ENCODE data around the gene CCNL2.
A peak's percentile ranks its signal among the peaks of the same experiment; 100 is the strongest.
"Not testable (repeated sequence)": the region's sequence is repeated elsewhere in the genome, so short reads cannot be mapped to it uniquely, and the experiment has no call there.

CCNL2 gene

DNA sequence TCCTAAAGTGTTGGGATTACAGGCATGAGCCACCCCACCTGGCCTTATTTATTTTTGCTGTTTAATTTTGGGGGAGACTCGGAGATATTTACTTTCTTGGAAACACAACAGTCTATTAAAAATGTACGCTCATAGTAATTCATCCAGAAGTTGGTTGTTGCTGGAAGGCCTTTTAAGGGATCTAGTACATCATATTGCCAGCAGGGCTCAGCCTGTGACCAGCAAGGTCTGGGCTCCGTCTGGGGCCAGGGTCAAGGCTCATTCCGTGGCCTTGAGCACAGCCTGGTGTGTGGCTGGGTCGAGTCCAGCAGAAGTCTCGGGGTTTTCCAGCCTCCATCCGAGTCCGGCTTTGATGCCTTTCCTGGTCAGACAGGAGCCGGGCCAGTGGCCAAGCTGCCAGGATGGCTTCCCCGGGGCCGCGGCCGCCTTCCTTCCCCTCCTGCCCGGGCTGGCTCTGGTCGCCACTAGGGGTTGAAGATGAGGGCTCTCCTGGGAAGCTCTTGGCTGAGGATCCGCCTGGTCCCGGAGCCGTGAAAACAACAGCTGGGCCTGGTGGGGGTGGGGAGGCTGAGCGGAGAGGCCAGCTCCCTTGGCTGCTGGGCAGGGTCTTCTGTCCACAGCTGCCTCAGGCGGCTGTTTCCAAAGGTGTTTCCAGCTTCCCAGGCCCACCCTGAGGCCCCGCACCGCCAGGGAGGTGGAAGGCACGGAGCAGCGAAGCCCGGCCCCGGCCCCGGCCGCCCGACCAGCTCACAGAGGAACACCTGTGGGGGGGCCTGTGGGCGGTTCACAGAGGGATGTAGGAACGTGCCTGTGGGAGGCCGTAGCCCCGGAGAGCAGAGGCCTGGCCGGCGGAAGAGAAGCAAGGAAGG is 31.2 kb upstream of the CCNL2 start:
- Histone ChIP-seq H3K36me3 (replicated peaks in 1 of 2; ENCODE audit: control insufficient read depth in 2 of 2, insufficient read depth in 2 of 2, low read length in 2 of 2) (no peaks in the 10 kb centered on the region), H2BK12ac (ENCODE audit: low read length) (no peak overlapping the region), H3K9ac (ENCODE audit: low read depth, low read length, poor library complexity) (no peak overlapping the region), H3K23ac (ENCODE audit: low read depth, low read length, poor library complexity) (no peak overlapping the region), H3K4me1 (ENCODE audit: control insufficient read depth in 2 of 2, insufficient read depth in 1 of 2, low read depth in 1 of 2, low read length in 2 of 2) (peaks cover 51 to 67% of the 10 kb centered on the region in 2 donors), H2BK5ac (ENCODE audit: low read length) (no peak overlapping the region), H4K8ac (ENCODE audit: low read depth, low read length) (no peak overlapping the region), H2BK120ac (ENCODE audit: low read depth, low read length) (peak overlapping the region; percentile 48), H2AFZ (ENCODE audit: low read length) (peak overlapping the region; percentile 64), H3K4ac (ENCODE audit: low read length) (no peak overlapping the region), H3K9me3 (replicated peaks in 1 of 2; ENCODE audit: control insufficient read depth in 2 of 2, insufficient read depth in 1 of 2, low read depth in 1 of 2, low read length in 2 of 2) (peaks cover 0 to 3% of the 10 kb centered on the region in 2 donors), H2AK5ac (ENCODE audit: low read depth, low read length) (peak overlapping the region; percentile 98), H3K79me1 (ENCODE audit: low read depth, low read length) (peaks cover 1% of the 10 kb centered on the region), H3K14ac (ENCODE audit: low read length) (peak overlapping the region; percentile 33), H3K4me3 (ENCODE audit: low read length in 2 of 2) (no peak overlapping the region), H4K91ac (ENCODE audit: low read depth, low read length, poor library complexity) (no peak overlapping the region), H3K27ac (replicated peaks; ENCODE audit: low read length) (no peak overlapping the region), H3K27me3 (ENCODE audit: control insufficient read depth in 3 of 3, insufficient read depth in 3 of 3, low read depth in 1 of 3, low read length in 3 of 3) (peaks cover 0 to 8% (median 0%) of the 10 kb centered on the region in 3 experiments), H3K18ac (ENCODE audit: low read length) (peak overlapping the region; percentile 89), H2BK15ac (ENCODE audit: low read length) (peak overlapping the region; percentile 68), H3K4me2 (ENCODE audit: insufficient read depth, low read length, poor library complexity, severe bottlenecking) (no peak overlapping the region)
- WGBS, 2 donors (ENCODE audit: extremely low coverage in 2 of 2, insufficient read length in 2 of 2, insufficient replicate concordance in 1 of 2) = no CpG with 5 or more reads among the region's 35 CpGs
- no peak for DNase-seq (ENCODE audit: low spot score)

DNA sequence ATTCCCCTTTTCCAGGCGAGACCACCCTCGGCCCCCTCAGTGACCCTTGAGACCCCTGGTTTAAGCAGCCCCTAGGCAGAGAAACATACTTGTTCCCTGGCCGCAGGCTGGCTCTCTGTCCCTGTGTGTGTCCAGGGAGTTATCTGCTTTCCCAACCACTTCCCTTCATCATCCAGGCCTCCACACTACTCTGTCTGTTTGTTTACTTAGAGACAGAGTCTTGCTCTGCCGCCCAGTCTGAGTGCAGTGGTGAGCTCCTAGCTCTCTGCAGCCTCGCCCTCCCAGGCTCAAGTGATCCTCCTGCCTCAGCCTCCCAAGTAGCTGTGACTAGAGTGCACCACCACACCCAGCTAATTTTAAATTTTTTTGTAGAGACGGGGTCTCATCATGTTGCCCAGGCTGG is 30.5 kb upstream of the CCNL2 start:
- Histone ChIP-seq H4K91ac (ENCODE audit: low read depth, low read length, poor library complexity) (no peak overlapping the region), H3K36me3 (replicated peaks in 1 of 2; ENCODE audit: control insufficient read depth in 2 of 2, insufficient read depth in 2 of 2, low read length in 2 of 2) (no peaks in the 10 kb centered on the region), H3K4me2 (ENCODE audit: insufficient read depth, low read length, poor library complexity, severe bottlenecking) (no peak overlapping the region), H3K9ac (ENCODE audit: low read depth, low read length, poor library complexity) (no peak overlapping the region), H3K4ac (ENCODE audit: low read length) (no peak overlapping the region), H3K27me3 (ENCODE audit: control insufficient read depth in 3 of 3, insufficient read depth in 3 of 3, low read depth in 1 of 3, low read length in 3 of 3) (peaks cover 0 to 1% (median 0%) of the 10 kb centered on the region in 3 experiments), H3K9me3 (replicated peaks in 1 of 2; ENCODE audit: control insufficient read depth in 2 of 2, insufficient read depth in 1 of 2, low read depth in 1 of 2, low read length in 2 of 2) (peaks cover 0 to 3% of the 10 kb centered on the region in 2 donors), H2BK120ac (ENCODE audit: low read depth, low read length) (no peak overlapping the region), H3K79me1 (ENCODE audit: low read depth, low read length) (peaks cover 1% of the 10 kb centered on the region), H3K14ac (ENCODE audit: low read length) (no peak overlapping the region), H2AK5ac (ENCODE audit: low read depth, low read length) (peak overlapping the region; percentile 66), H2BK12ac (ENCODE audit: low read length) (no peak overlapping the region), H3K4me1 (ENCODE audit: control insufficient read depth in 2 of 2, insufficient read depth in 1 of 2, low read depth in 1 of 2, low read length in 2 of 2) (peaks cover 45 to 62% of the 10 kb centered on the region in 2 donors), H4K8ac (ENCODE audit: low read depth, low read length) (no peak overlapping the region), H2AFZ (ENCODE audit: low read length) (no peak overlapping the region), H3K27ac (replicated peaks; ENCODE audit: low read length) (no peak overlapping the region), H2BK5ac (ENCODE audit: low read length) (no peak overlapping the region), H3K23ac (ENCODE audit: low read depth, low read length, poor library complexity) (no peak overlapping the region), H2BK15ac (ENCODE audit: low read length) (no peak overlapping the region), H3K18ac (ENCODE audit: low read length) (peak overlapping the region; percentile 45), H3K4me3 (ENCODE audit: low read length in 2 of 2) (no peak overlapping the region)
- DNase-seq (ENCODE audit: low spot score) = no peak
- no CpG with 5 or more reads among the region's 6 CpGs for WGBS, 2 donors (ENCODE audit: extremely low coverage in 2 of 2, insufficient read length in 2 of 2, insufficient replicate concordance in 1 of 2)

DNA sequence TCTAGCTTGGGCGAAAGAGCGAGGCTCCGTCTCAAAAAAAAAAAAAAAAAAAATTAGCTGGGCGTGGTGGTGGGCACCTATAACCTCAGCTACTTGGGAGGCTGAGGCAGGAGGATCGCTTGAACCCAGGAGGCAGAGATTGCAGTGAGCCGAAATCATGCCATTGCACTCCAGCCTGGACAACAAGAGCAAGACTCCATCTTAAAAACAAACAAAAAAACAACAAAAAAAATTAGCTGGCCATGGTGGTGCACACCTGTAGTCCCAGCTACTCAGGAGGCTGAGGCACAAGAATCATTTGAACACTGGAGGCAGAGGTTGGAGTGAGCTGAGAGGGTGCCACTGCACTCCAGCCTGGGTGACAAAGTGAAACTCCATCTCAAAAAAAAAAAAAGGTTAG is 29.8 kb upstream of the CCNL2 start:
- H2BK12ac ChIP-seq (ENCODE audit: low read length); H3K23ac ChIP-seq (ENCODE audit: low read depth, low read length, poor library complexity); H3K36me3 ChIP-seq (replicated peaks in 1 of 2; ENCODE audit: control insufficient read depth in 2 of 2, insufficient read depth in 2 of 2, low read length in 2 of 2); H3K4ac ChIP-seq (ENCODE audit: low read length); H3K18ac ChIP-seq (ENCODE audit: low read length); H3K4me3 ChIP-seq (ENCODE audit: low read length in 2 of 2); H2BK5ac ChIP-seq (ENCODE audit: low read length); H3K14ac ChIP-seq (ENCODE audit: low read length); DNase-seq (ENCODE audit: low spot score); H3K79me1 ChIP-seq (ENCODE audit: low read depth, low read length); H2AFZ ChIP-seq (ENCODE audit: low read length); H3K9me3 ChIP-seq (replicated peaks in 1 of 2; ENCODE audit: control insufficient read depth in 2 of 2, insufficient read depth in 1 of 2, low read depth in 1 of 2, low read length in 2 of 2); H2AK5ac ChIP-seq (ENCODE audit: low read depth, low read length); H2BK15ac ChIP-seq (ENCODE audit: low read length); H4K91ac ChIP-seq (ENCODE audit: low read depth, low read length, poor library complexity); H2BK120ac ChIP-seq (ENCODE audit: low read depth, low read length); H3K4me2 ChIP-seq (ENCODE audit: insufficient read depth, low read length, poor library complexity, severe bottlenecking); H3K9ac ChIP-seq (ENCODE audit: low read depth, low read length, poor library complexity); H4K8ac ChIP-seq (ENCODE audit: low read depth, low read length); H3K27me3 ChIP-seq (ENCODE audit: control insufficient read depth in 3 of 3, insufficient read depth in 3 of 3, low read depth in 1 of 3, low read length in 3 of 3); H3K27ac ChIP-seq (replicated peaks; ENCODE audit: low read length): not testable (repeated sequence)
- WGBS, 2 donors (ENCODE audit: extremely low coverage in 2 of 2, insufficient read length in 2 of 2, insufficient replicate concordance in 1 of 2) = no CpG with 5 or more reads among the region's 6 CpGs
- peaks cover 38 to 56% of the 10 kb centered on the region in 2 donors for H3K4me1 ChIP-seq (ENCODE audit: control insufficient read depth in 2 of 2, insufficient read depth in 1 of 2, low read depth in 1 of 2, low read length in 2 of 2)

DNA sequence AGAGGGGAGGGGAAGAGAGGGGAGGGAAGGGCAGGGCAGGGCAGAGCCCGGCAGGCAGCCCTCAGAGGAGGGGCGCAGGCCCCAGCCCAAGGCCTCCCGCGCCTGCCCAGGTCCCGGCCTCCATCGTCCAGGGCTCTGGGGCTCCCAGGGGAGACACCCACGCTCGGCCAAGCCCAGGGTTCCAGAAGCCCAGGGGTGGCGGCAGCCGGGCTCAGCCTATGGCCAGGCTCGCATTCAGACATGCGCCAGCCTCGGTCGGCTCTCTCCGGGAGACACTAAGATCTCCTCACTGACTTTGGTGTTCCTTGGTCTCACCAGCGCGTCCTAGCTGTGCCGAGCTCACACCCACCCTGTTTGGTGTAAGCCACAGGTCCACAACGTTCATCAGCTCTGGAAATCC is 29.0 kb upstream of the CCNL2 start:
- WGBS, 2 donors (ENCODE audit: extremely low coverage in 2 of 2, insufficient read length in 2 of 2, insufficient replicate concordance in 1 of 2) = no CpG with 5 or more reads among the region's 19 CpGs

More for the DNA sequence above, 29.0 kb upstream of the CCNL2 start:
- no peak overlapping the region for H2BK12ac ChIP-seq (ENCODE audit: low read length)
- H2BK120ac ChIP-seq (ENCODE audit: low read depth, low read length) = peak overlapping the region; percentile 41
- peaks cover 0 to 3% of the 10 kb centered on the region in 2 donors for H3K9me3 ChIP-seq (replicated peaks in 1 of 2; ENCODE audit: control insufficient read depth in 2 of 2, insufficient read depth in 1 of 2, low read depth in 1 of 2, low read length in 2 of 2)
- no peak overlapping the region for H2AK5ac ChIP-seq (ENCODE audit: low read depth, low read length)
- H3K79me1 ChIP-seq (ENCODE audit: low read depth, low read length) = peaks cover 1% of the 10 kb centered on the region
- no peak overlapping the region for H2AFZ ChIP-seq (ENCODE audit: low read length)
- no peak overlapping the region for H3K27ac ChIP-seq (replicated peaks; ENCODE audit: low read length)
- H3K4me1 ChIP-seq (ENCODE audit: control insufficient read depth in 2 of 2, insufficient read depth in 1 of 2, low read depth in 1 of 2, low read length in 2 of 2) = peaks cover 30 to 49% of the 10 kb centered on the region in 2 donors
- H3K4ac ChIP-seq (ENCODE audit: low read length) = no peak overlapping the region
- peak overlapping the region; percentile 7 for H3K18ac ChIP-seq (ENCODE audit: low read length)
- H3K36me3 ChIP-seq (replicated peaks in 1 of 2; ENCODE audit: control insufficient read depth in 2 of 2, insufficient read depth in 2 of 2, low read length in 2 of 2) = no peaks in the 10 kb centered on the region
- DNase-seq (ENCODE audit: low spot score) = no peak
- H2BK5ac ChIP-seq (ENCODE audit: low read length) = no peak overlapping the region
- no peaks in the 10 kb centered on the region for H3K27me3 ChIP-seq (ENCODE audit: control insufficient read depth in 3 of 3, insufficient read depth in 3 of 3, low read depth in 1 of 3, low read length in 3 of 3)
- H4K8ac ChIP-seq (ENCODE audit: low read depth, low read length) = no peak overlapping the region
- H3K4me3 ChIP-seq (ENCODE audit: low read length in 2 of 2) = no peak overlapping the region
- H3K9ac ChIP-seq (ENCODE audit: low read depth, low read length, poor library complexity) = no peak overlapping the region
- H2BK15ac ChIP-seq (ENCODE audit: low read length) = peak overlapping the region; percentile 79
- no peak overlapping the region for H3K23ac ChIP-seq (ENCODE audit: low read depth, low read length, poor library complexity)
- H3K4me2 ChIP-seq (ENCODE audit: insufficient read depth, low read length, poor library complexity, severe bottlenecking) = no peak overlapping the region
- H3K14ac ChIP-seq (ENCODE audit: low read length) = no peak overlapping the region
- no peak overlapping the region for H4K91ac ChIP-seq (ENCODE audit: low read depth, low read length, poor library complexity)
